KMS-11 (cell line): Measurements from ENCODE around the gene SUCLG1.

Experiments
- H2AFZ ChIP-seq: fragments of 200-600 bp; sonication (generic); 2 replicates; pipeline ENCODE4 v1.6.1; 2016; ENCODE audit warnings: antibody characterized with exemption, mixed run types, low read depth
- H3K27ac ChIP-seq: fragments of 200-600 bp; sonication (generic); 2 replicates; pipeline ENCODE4 v1.6.1; 2016; ENCODE audit warnings: mild to moderate bottlenecking, mixed run types
- H3K27me3 ChIP-seq: fragments of 200-600 bp; sonication (generic); 2 replicates; pipeline ENCODE4 v1.6.1; 2017; ENCODE audit warnings: mild to moderate bottlenecking, low read depth, mixed run types, moderate library complexity; ENCODE audit not compliant: insufficient read depth
- H3K36me3 ChIP-seq: fragments of 200-600 bp; sonication (generic); 2 replicates; pipeline ENCODE4 v1.6.1; 2017; ENCODE audit warnings: mild to moderate bottlenecking, mixed run types; ENCODE audit not compliant: insufficient read depth
- H3K4me1 ChIP-seq: fragments of 200-600 bp; sonication (generic); 2 replicates; pipeline ENCODE4 v1.6.1; 2016; ENCODE audit warnings: mild to moderate bottlenecking, low read depth, mixed run types; ENCODE audit not compliant: poor library complexity, severe bottlenecking
- H3K4me2 ChIP-seq: fragments of 200-600 bp; sonication (generic); 2 replicates; pipeline ENCODE4 v1.7.0; 2016; ENCODE audit warnings: mild to moderate bottlenecking, mixed run types
- H3K4me3 ChIP-seq: fragments of 200-600 bp; sonication (generic); IDR thresholded peaks from 2 replicates; pipeline ENCODE4 v1.6.1; 2017; ENCODE audit warnings: low read depth, low read length, mixed read lengths; ENCODE audit not compliant: insufficient read depth
- H3K79me2 ChIP-seq: fragments of 200-600 bp; sonication (generic); 2 replicates; pipeline ENCODE4 v1.6.1; 2016; ENCODE audit warnings: low read depth, mixed run types; ENCODE audit not compliant: insufficient read depth
- H3K9ac ChIP-seq: fragments of 200-600 bp; sonication (generic); 2 replicates; pipeline ENCODE4 v1.6.1; 2016; ENCODE audit warnings: mild to moderate bottlenecking, mixed run types
- H4K20me1 ChIP-seq: fragments of 200-600 bp; sonication (generic); 2 replicates; pipeline ENCODE4 v1.6.1; 2016; ENCODE audit warnings: mild to moderate bottlenecking, mixed run types; ENCODE audit not compliant: insufficient read depth
- TF ChIP-seq, protein P1 (sequence below): fragments of 200-600 bp; sonication (generic); conservative IDR thresholded peaks from 2 replicates; pipeline ENCODE4 v1.6.1; 2017; ENCODE audit warnings: low read depth, mild to moderate bottlenecking, antibody characterized with exemption, low read length, moderate library complexity, mixed read lengths

SUCLG1 gene

DNA sequence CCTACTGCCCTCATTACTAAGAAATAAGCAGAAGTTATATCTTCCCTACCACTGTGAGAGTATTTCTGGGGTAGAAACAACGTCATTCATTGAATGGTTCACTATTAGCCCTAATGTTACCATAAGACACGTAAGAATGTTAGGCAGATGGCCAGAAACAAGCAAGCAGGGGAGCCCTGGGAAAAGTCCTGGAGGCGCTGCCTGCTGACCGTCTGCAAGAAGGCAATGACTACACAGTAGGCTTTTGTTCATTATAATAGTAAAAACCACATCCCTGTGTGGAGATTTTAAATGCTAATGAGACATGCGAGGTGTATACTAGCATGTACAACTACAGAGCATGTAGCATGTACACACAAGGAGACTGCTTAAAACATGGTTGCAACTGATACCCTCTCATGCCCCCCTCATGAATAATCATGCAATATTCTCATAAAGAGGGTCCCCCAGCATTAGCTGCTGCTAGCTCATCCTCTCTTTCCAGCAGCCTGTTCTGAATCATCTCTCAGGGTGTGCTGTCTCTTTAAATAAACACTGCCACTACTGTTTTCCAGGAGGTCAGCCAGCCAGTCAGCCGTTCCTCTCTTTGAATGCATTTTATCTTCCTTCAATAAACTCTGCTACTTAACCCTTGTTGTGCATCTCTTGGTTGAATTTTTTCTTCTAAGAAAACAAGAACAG is 23.6 kb downstream of the SUCLG1 start:
- Histone ChIP-seq H3K79me2 (no peaks in the 10 kb centered on the region), H3K4me2 (no peak overlapping the region), H3K27ac (no peak overlapping the region), H3K4me1 (no peaks in the 10 kb centered on the region), H3K4me3 (no peak overlapping the region), H4K20me1 (no peaks in the 10 kb centered on the region), H3K36me3 (peaks cover 3% of the 10 kb centered on the region; the same call in 1 of the 2 replicates), H3K27me3 (no peaks in the 10 kb centered on the region), H2AFZ (no peak overlapping the region), H3K9ac (no peak overlapping the region)
- TF ChIP-seq, protein P1, sequence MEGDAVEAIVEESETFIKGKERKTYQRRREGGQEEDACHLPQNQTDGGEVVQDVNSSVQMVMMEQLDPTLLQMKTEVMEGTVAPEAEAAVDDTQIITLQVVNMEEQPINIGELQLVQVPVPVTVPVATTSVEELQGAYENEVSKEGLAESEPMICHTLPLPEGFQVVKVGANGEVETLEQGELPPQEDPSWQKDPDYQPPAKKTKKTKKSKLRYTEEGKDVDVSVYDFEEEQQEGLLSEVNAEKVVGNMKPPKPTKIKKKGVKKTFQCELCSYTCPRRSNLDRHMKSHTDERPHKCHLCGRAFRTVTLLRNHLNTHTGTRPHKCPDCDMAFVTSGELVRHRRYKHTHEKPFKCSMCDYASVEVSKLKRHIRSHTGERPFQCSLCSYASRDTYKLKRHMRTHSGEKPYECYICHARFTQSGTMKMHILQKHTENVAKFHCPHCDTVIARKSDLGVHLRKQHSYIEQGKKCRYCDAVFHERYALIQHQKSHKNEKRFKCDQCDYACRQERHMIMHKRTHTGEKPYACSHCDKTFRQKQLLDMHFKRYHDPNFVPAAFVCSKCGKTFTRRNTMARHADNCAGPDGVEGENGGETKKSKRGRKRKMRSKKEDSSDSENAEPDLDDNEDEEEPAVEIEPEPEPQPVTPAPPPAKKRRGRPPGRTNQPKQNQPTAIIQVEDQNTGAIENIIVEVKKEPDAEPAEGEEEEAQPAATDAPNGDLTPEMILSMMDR = no peak

DNA sequence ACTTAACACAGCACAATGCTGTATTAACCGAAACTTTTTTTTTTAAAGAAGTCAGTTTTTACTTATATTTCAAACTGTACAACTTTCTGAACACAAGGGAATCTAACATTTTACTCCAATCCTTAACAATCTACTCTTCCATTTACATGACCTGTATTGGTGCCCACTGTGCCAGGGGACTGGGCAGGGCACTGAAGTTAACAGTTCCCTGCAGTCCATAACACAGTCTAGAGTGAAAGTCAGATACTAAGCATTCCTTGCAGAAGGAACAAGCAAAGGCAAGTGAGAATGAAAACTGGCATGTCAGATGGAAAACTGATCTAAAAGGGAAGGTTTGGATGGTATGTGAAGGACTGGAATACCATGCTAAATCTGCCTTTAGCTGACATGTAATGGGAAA is 29.8 kb downstream of the SUCLG1 start:
- Histone ChIP-seq H3K4me1 (peaks cover 11% of the 10 kb centered on the region), H3K9ac (no peak overlapping the region), H3K27me3 (no peaks in the 10 kb centered on the region), H2AFZ (no peak overlapping the region), H3K36me3 (no peaks in the 10 kb centered on the region), H3K79me2 (no peaks in the 10 kb centered on the region), H4K20me1 (no peaks in the 10 kb centered on the region), H3K4me3 (no peak overlapping the region), H3K4me2 (no peak overlapping the region), H3K27ac (no peak overlapping the region)
- TF ChIP-seq, protein P1 = no peak

DNA sequence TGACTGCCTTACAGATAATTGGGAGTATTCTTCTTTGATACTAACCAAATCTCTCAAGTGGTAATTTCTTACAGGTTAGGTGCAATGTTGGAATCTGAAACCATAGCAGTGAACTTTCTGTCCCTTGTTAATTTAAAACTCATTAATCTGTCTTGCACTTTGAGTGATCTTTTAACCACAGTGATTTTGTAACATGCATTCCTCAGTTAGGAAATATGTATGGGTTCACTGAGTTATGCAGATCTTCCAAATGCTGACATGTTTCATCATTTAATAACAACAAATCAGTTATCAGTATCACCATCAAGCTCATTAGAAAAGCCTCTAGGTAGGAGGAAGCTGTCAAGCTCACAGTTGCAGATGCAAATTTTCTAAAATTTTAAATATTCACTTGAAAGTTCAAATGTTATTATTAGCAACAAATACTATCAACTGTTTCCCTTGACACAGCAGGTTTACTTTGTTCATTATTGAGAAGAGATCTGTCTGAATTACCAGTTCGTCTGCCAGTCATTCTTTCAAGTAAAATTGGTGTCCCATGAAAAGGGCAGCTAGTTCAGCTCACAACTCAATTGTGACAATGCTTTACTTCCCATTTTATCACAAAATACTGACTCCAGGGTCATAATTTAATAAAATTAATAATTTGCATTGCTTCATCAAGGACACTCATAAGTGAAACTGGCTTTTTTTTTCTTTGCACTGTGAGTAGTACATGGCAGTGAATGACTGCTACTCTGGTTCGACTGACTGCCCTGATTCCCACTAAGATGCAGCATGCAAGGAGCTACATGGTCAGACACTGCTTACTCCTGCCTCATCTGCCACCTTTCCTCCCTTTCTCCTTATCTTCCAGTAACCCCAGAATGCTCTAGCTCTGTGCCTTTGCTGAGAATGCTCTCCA is 31.6 kb downstream of the SUCLG1 start:
- no peaks in the 10 kb centered on the region for H3K79me2 ChIP-seq
- peak overlapping the region; percentile 10; the same call in 1 of the 2 replicates for H3K4me2 ChIP-seq
- H3K4me1 ChIP-seq = peaks cover 11% of the 10 kb centered on the region
- TF ChIP-seq, protein P1 = no peak
- H3K9ac ChIP-seq = no peak overlapping the region
- no peak overlapping the region for H2AFZ ChIP-seq
- no peak overlapping the region for H3K4me3 ChIP-seq
- H3K36me3 ChIP-seq = no peaks in the 10 kb centered on the region
- no peaks in the 10 kb centered on the region for H3K27me3 ChIP-seq
- no peak overlapping the region; the same call in 1 of the 2 replicates for H3K27ac ChIP-seq
- no peaks in the 10 kb centered on the region for H4K20me1 ChIP-seq

DNA sequence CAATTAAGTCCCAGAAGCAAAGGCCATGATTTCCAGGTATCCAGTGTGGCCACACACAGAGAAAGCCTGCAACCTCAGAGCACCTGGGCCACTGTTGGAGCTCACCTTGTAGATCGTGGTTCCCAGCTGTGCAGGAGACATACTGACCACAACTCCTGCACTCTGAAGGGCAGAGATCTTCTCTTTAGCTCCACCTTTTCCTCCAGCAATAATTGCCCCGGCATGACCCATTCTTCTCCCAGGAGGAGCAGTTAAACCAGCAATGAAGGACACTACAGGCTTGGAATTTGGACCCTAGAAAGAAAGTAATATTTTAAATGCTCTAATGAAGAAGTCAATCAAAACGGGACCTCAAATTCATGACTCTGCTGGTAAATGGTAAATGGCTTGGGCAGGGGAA is 33.8 kb downstream of the SUCLG1 start:
- H3K4me1 ChIP-seq = peaks cover 11% of the 10 kb centered on the region
- H3K27ac ChIP-seq = no peak overlapping the region
- TF ChIP-seq, protein P1 = no peak
- H3K36me3 ChIP-seq = no peaks in the 10 kb centered on the region
- H3K4me2 ChIP-seq = no peak overlapping the region
- H4K20me1 ChIP-seq = no peaks in the 10 kb centered on the region
- no peaks in the 10 kb centered on the region for H3K79me2 ChIP-seq
- no peak overlapping the region for H3K4me3 ChIP-seq
- H2AFZ ChIP-seq = no peak overlapping the region
- H3K9ac ChIP-seq = no peak overlapping the region
- no peaks in the 10 kb centered on the region for H3K27me3 ChIP-seq
